IPS DF 4.7 (cell line): Measurements from ENCODE around the gene CTPS1.

Source experiments
- DNase-seq: peaks from one replicate; pipeline ENCODE4 v3.0.0-alpha.2; 2013; ENCODE audit warnings: low spot score; ENCODE audit errors: extremely low read depth

The CTPS1 gene, protein sequence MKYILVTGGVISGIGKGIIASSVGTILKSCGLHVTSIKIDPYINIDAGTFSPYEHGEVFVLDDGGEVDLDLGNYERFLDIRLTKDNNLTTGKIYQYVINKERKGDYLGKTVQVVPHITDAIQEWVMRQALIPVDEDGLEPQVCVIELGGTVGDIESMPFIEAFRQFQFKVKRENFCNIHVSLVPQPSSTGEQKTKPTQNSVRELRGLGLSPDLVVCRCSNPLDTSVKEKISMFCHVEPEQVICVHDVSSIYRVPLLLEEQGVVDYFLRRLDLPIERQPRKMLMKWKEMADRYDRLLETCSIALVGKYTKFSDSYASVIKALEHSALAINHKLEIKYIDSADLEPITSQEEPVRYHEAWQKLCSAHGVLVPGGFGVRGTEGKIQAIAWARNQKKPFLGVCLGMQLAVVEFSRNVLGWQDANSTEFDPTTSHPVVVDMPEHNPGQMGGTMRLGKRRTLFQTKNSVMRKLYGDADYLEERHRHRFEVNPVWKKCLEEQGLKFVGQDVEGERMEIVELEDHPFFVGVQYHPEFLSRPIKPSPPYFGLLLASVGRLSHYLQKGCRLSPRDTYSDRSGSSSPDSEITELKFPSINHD

GRCh38 chr1:40979241-40980067 is at the start of gene CTPS1:
TSS of gene CTPS1 (plus strand) at chr1:40979696. CDS start at chr1:40983291, 3,595 bp downstream.
- peak; percentile 41 for DNase-seq

DNA sequence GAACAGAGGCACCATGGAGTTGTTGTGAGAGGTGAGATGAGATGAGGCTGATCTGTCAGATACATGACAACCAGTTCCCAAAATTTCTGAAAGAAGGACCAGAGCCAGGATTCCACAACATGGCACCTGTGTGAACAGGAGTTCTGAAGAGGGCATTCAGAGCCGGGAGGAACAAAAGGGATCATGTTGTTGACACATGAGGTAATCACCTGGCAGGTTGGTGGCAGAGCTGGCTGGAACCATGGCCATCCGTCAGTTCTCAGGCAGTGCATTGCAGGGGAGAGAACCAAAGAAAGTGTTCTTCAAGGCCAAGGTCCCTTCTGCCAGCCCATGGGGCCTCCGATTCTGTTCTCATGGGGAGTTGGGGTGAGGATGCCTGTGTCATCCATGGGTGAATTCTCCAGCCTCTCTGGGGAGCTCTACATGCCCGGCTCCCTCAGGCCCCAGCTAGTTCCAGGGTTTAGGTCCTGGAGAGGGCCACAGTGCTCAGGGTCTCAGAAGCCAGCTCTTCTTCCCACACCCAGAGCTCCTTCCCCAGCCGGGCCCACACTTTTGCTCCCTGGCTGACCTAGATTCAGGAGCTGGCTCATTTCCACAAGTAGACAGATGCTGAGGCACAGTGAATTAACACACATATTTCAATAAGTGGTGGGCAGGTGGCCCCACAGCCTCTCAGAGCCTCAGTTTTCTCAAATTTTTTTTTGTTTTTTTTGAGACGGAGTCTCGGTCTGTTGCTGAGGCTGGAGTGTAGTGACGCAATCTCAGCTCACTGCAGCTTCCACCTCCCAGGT is 49.1 kb upstream of the CTPS1 start:
- DNase-seq: no peak

GRCh38 chr1:40931601-40932000 is 47.9 kb upstream of the CTPS1 start:
- no peak for DNase-seq

DNA sequence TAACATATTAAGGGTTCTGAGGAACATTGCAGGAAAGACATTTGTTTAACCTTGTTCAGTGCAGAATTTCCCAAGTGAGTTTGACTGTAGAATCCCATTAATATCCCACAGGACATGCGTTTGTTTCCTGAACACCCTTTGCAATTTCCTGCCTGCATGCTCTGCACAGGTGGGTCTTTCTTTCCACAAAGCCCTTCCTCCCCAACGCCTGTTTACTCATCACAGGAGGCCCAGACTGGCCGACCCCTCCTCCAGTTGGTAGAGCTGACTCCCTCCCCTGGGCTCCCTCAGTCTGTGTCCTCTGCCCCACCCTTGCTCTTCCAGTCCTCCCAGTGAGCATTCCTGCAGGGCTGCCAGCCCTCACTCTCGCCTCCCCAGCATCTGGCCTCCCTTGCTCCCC is 47.5 kb upstream of the CTPS1 start:
- DNase-seq: no peak

DNA sequence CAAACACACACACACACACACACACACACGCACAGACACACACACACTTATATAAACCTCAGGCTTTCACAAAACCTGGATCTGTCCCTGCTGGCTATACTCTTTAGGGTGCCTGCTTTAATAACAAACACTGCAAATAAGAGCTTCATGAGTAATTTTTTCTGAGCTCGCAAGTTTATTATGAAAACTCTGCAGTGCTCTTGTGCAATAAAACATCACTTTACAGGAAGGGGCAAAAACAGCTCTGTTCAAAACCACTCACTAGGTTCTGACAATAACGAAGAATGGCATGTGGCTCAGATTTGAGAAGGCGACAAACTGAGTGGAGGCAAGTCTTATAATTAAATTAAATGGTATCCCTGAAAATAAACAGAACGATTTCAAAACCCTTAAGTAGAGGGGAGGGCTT is 42.6 kb upstream of the CTPS1 start:
- DNase-seq: no peak

DNA sequence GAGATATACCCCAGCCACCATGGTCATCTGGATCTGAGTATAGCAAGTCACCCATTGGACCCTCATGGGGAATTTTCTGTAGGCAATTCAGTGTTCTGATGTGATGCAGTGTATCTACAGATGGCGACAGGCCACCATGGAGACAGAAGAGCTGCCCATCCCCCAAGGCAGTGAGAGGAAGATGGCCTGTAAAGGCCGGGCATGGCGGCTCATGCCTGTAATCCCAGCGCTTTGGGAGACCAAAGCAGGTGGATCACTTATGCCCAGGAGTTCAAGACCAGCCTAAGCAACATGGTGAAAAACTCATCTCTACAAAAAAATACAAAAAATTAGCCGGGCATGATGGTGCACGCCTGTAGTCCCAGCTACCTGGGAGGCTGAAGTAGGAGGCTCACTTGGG is 41.1 kb upstream of the CTPS1 start:
- no peak for DNase-seq

DNA sequence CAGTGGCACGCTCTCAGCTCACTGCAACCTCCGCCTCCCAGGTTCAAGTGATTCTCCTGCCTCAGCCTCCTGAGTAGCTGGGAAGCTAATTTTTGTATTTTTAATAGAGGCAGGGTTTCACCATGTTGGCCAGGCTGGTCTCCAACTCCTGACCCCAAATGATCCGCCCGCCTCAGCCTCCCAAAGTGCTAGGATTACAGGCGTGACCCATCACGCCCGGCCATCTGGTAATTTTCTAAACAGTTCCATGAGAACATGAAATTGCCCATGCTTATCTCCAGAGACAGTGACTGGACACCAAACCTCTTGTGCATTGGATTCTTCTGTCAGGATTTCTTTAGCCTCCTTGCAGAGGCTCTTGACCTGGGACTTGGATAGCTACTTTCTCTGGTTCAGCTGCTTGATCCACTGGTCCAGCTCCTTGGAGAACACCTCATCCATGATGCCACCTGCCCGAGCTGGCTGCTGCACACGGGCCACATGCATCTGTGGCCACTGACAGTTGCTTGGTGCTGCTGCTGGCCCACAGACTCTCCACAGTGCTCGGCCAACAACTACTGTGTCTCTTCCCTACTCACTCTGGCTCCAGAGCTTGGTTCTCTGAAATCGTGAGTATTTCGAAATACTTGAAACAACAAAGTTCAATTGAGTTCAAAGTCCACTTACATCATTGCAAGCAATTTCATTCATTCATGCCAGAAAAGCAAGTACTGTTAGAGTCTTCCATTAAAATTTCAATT is 40.0 kb upstream of the CTPS1 start:
- no peak for DNase-seq

DNA sequence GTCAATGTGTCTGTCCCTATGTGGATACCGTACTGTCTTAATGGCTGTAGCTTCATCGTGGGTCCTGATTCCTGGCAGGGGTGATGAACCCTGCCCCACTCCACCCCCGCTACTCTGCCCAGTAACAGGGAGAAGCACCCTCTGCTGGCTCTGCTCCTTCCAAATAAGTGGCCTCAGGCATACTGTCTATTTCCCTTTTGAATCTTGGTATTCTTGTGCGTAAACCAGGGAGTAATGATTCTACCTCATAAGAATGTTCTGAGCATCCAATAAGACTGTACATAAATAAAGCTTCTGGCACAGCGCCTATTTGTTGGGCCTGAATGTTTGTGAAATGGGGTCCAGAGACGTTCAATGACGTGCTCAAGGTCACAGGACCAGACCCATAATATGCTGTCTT is 35.2 kb upstream of the CTPS1 start:
- DNase-seq: no peak

DNA sequence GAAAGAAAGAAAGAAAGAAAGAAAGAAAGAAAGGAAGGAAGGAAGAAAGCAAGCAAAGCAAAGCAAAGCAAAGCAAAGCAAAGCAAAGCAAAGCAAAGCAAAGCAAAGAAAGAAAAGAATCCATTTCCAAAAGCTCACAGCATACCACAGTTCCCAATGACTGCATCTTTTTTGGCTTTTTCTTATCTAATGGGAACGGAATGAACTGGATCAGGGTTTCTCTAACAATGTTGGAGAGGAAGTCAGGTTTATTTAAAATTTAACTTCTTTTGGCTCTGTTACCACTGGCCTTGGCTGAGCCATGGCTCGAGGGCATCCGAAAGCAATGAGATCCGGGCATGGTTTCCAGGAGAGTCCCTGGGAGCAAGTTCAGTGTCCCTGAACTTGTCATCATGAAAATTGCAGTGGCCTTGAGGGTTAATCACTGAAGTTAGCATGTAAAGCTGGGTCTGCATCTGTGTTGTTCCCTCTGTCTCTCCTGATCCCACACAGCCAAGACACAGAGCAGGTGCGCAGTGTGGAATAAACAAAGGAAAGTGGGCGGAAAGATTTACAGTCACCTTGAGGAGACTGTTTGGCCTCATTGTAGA is 34.6 kb upstream of the CTPS1 start:
- DNase-seq: no peak

DNA sequence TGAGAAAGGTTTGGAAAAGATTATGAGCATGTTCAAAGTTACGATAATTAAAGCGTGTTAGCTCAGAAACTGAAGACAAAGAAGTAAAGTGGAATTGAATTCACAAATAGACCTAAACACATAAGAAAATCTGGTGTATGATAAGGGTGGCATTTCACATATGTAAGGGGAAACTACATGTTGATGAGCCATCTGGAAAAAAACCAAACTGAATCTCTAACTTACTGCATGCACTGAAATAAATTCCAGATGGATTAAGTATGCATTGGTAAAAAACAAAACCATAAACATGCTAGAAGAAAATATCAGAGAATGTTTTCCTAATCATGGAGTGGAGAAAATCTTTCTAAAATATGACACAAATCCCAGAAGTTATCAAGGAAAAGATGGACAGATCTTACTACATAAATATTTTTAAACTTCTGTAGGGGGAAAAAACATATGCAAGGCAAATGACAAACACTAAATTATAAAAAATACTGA is 34.0 kb upstream of the CTPS1 start:
- DNase-seq: no peak

GRCh38 chr1:40948741-40949443 is 30.6 kb upstream of the CTPS1 start:
- DNase-seq: no peak

GRCh38 chr1:40949563-40949962 is 29.9 kb upstream of the CTPS1 start:
- DNase-seq: no peak

DNA sequence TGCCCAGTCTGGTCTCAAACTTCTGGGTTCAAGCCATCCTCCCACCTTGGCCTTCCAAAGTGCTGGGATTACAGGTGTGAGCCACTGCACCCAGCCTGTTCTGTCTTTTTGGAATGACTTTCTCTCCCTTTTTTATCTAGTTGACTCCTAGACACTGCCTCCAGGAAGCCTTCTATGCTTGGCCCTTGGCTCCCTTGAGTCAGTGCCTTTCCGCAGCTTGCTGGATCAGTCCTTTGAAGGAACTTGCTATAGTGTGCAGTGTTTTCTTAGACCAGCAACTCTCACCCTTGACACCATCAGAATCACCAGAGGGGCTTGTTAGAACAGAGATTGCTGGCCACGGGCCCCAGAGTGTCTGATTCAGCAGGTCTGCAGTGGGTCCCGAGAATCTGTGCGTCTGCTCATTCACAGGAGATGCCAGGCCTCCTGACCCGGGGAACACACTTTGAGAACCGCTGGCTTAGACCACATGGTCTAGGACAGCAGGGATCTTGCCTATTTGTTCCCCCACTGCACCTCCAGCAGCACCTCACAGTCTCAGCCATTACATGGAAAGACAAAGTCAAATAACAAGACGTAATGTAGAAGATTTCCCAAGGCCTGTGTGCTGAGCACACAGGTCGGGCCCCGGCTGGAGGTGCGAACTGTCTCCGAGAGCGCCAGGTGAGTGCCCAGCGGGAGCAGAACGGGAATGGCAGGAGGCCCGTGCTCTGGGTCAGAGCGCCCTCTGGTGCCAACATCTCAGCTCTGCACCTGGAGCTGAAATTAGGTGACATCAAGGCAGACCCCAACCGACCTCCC is 27.4 kb upstream of the CTPS1 start:
- peak; percentile 36 for DNase-seq

- DNase-seq: no peak
Observed at GRCh38 chr1:40952744-40953315, 26.7 kb upstream of the CTPS1 start.

DNA sequence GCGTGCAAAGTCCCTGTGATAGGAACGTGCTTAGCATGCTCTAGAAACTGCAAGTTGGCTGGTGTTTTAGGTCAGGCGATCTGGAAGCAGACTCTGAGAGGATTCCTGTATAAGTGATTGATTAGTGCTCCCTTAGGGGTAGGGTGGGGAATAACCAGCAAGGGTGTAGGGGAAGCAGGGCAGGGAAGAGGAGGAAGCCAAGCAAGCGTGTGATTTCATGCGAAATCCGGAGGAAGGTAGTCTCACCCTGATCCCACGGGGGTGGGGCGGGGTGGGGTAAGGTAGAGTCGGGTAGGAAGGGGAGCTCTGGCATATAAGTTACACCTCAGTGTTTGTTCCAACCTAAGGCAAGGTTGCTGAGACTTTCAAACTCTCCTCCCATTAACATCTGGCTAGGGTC is 24.9 kb upstream of the CTPS1 start:
- DNase-seq: no peak

- no peak for DNase-seq
Observed at GRCh38 chr1:40955266-40955665, 24.2 kb upstream of the CTPS1 start.

- DNase-seq: no peak
Observed at GRCh38 chr1:40956407-40956806, 23.1 kb upstream of the CTPS1 start.

DNA sequence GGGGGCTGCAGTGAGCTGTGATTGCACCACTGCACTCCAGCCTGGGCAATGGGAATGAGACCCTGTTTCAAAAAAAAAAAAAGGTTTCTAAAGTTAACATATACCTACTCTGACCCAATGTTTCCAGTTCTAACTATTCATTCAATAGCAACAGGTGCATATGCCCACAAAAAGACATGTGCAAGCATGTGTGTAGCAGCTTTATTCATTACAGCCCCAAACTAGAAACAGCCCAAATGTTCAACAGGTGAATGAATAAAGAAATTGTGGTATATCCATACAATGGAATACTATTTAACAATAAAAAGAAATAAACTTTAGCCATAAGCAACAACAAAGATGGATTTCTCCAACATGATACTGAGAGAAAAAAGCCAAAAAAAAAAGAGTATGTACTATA is 21.3 kb upstream of the CTPS1 start:
- DNase-seq: no peak
